ENCODE data around the gene CALN1. TPM values are rescaled to one million over a fixed set of nuclear protein-coding genes. Genes with fewer than 3 reads are reported as not detected.
"Not testable (repeated sequence)": the region's sequence is repeated elsewhere in the genome, so short reads cannot be mapped to it uniquely, and the experiment has no call there.

Gene CALN1
- total RNA-seq, 1 experiment from 2014 or later, result not detected

- H3K4me3 Mint-ChIP-seq (ENCODE audit: unreplicated experiment), result no peak overlapping the region
- peaks cover 6% of the 10 kb centered on the region for H3K4me1 Mint-ChIP-seq (ENCODE audit: low read depth, unreplicated experiment)
- ChIA-PET POLR2A (no interaction called here), CTCF (no interaction called here)
- H3K9me3 Mint-ChIP-seq (ENCODE audit: unreplicated experiment), result peaks cover 8% of the 10 kb centered on the region
- Histone ChIP-seq H3K36me3 (ENCODE audit: control insufficient read depth, insufficient read depth, low read length) (no peaks in the 10 kb centered on the region), H3K4me3 (ENCODE audit: low read depth, low read length) (no peak overlapping the region), H3K27me3 (replicated peaks; ENCODE audit: control insufficient read depth, insufficient read depth, low read length) (no peaks in the 10 kb centered on the region), H3K9me3 (no peaks in the 10 kb centered on the region), H3K4me1 (no peaks in the 10 kb centered on the region)
- DNase-seq, result no peak
- H3K36me3 Mint-ChIP-seq (ENCODE audit: insufficient read depth, unreplicated experiment), result no peaks in the 10 kb centered on the region
- intact Hi-C loops (cut with micrococcal nuclease; ENCODE audit: unreplicated experiment), result no loop called here
- H3K27ac Mint-ChIP-seq (ENCODE audit: unreplicated experiment), result no peak overlapping the region
- TF ChIP-seq CTCF (IDR thresholded peaks at IDR 0.05; ENCODE audit: insufficient read depth in 1 of 2, low read depth in 1 of 2, low read length in 1 of 2, severe bottlenecking in 1 of 2, unreplicated experiment in 1 of 2), result no peak
- peaks cover 16% of the 10 kb centered on the region for H3K27me3 Mint-ChIP-seq (ENCODE audit: insufficient read depth, unreplicated experiment)
- BruUV-seq (replicated peaks), result no TSS peak
These were observed 68.1 kb downstream of the CALN1 start for GRCh38 chr7:72343991-72344390.

- DNase-seq; H3K36me3 Mint-ChIP-seq (ENCODE audit: insufficient read depth, unreplicated experiment); intact Hi-C loops (cut with micrococcal nuclease; ENCODE audit: unreplicated experiment); H3K4me3 Mint-ChIP-seq (ENCODE audit: unreplicated experiment); POLR2A ChIA-PET; H3K27me3 ChIP-seq (replicated peaks; ENCODE audit: control insufficient read depth, insufficient read depth, low read length); H3K36me3 ChIP-seq (ENCODE audit: control insufficient read depth, insufficient read depth, low read length); H3K9me3 ChIP-seq; H3K4me1 ChIP-seq; H3K4me1 Mint-ChIP-seq (ENCODE audit: low read depth, unreplicated experiment); H3K4me3 ChIP-seq (ENCODE audit: low read depth, low read length); CTCF ChIA-PET; BruUV-seq (replicated peaks); H3K27ac Mint-ChIP-seq (ENCODE audit: unreplicated experiment): not testable (repeated sequence)
- Mint-ChIP-seq H3K9me3 (ENCODE audit: unreplicated experiment) (peaks cover 10% of the 10 kb centered on the region), H3K27me3 (ENCODE audit: insufficient read depth, unreplicated experiment) (peaks cover 13% of the 10 kb centered on the region)
These were observed 68.8 kb downstream of the CALN1 start for GRCh38 chr7:72343354-72343753.

- Mint-ChIP-seq H3K4me1 (ENCODE audit: low read depth, unreplicated experiment) (no peaks in the 10 kb centered on the region), H3K9me3 (ENCODE audit: unreplicated experiment) (peaks cover 10% of the 10 kb centered on the region), H3K4me3 (ENCODE audit: unreplicated experiment) (no peak overlapping the region), H3K36me3 (ENCODE audit: insufficient read depth, unreplicated experiment) (no peaks in the 10 kb centered on the region), H3K27ac (ENCODE audit: unreplicated experiment) (no peak overlapping the region), H3K27me3 (ENCODE audit: insufficient read depth, unreplicated experiment) (no peaks in the 10 kb centered on the region)
- H3K27me3 ChIP-seq (replicated peaks; ENCODE audit: control insufficient read depth, insufficient read depth, low read length), result no peaks in the 10 kb centered on the region
- intact Hi-C loops (cut with micrococcal nuclease; ENCODE audit: unreplicated experiment), result no loop called here
- no TSS peak for BruUV-seq (replicated peaks)
- DNase-seq, result no peak
- H3K4me3 ChIP-seq (ENCODE audit: low read depth, low read length), result no peak overlapping the region
- H3K36me3 ChIP-seq (ENCODE audit: control insufficient read depth, insufficient read depth, low read length), result no peaks in the 10 kb centered on the region
- no peak for TF ChIP-seq CTCF (IDR thresholded peaks at IDR 0.05; ENCODE audit: insufficient read depth in 1 of 2, low read depth in 1 of 2, low read length in 1 of 2, severe bottlenecking in 1 of 2, unreplicated experiment in 1 of 2)
- H3K4me1 ChIP-seq, result no peaks in the 10 kb centered on the region
- no peaks in the 10 kb centered on the region for H3K9me3 ChIP-seq
- CTCF ChIA-PET, result no interaction called here
- POLR2A ChIA-PET, result no interaction called here
These were observed 74.6 kb downstream of the CALN1 start for GRCh38 chr7:72337390-72338167.

Data from Caco-2 (cell line).